Esophagus muscularis mucosa (tissue), 4 donors: Measurements from ENCODE around the gene MAFG. TPM values are rescaled to one million over a fixed set of nuclear protein-coding genes. Genes with fewer than 3 reads are reported as not detected.

Experiments
- DNase-seq: peaks from one replicate; pipeline ENCODE4 v3.0.0-alpha.2; 2017; ENCODE audit errors: extremely low spot score
- H3K27ac ChIP-seq, 4 donors: fragments of 200-600 bp; sonication (generic); replicated peaks in 1 of 4; 1 replicate in 3 of 4; 2 replicates in 1 of 4; pipeline ENCODE4 v1.5.1; 2016 to 2019; ENCODE audit warnings: mild to moderate bottlenecking in 1 of 4
- H3K27me3 ChIP-seq, 4 donors: fragments of 200-600 bp; sonication (generic); one replicate each; pipeline versions ENCODE4 v1.5.1 to v1.6.0; 2016 to 2019
- H3K36me3 ChIP-seq, 4 donors: fragments of 200-600 bp; sonication (generic); one replicate each; pipeline ENCODE4 v1.5.1; 2016 to 2019
- H3K4me1 ChIP-seq, 4 donors: fragments of 200-600 bp; sonication (generic); one replicate each; pipeline ENCODE4 v1.5.1; 2016 to 2019
- H3K4me3 ChIP-seq, 4 donors: fragments of 200-600 bp; sonication (generic); 1 replicate in 2 of 4; 2 replicates in 2 of 4; pipeline ENCODE4 v1.5.1; 2016 to 2019; ENCODE audit warnings: mild to moderate bottlenecking in 4 of 4, moderate library complexity in 1 of 4
- H3K9me3 ChIP-seq, 4 donors: fragments of 200-600 bp; sonication (generic); 1 replicate in 3 of 4; 2 replicates in 1 of 4; pipeline ENCODE4 v1.5.1; 2016 to 2019
- EP300 ChIP-seq: sonication (generic); formaldehyde crosslinking; IDR thresholded peaks from one replicate; pipeline ENCODE4 v1.6.1; 2017; ENCODE audit warnings: antibody characterized with exemption
- POLR2A ChIP-seq: fragments of 450-650 bp; IDR thresholded peaks from one replicate; pipeline ENCODE4 v1.6.1; 2017; ENCODE audit warnings: antibody characterized with exemption, moderate library complexity, mild to moderate bottlenecking, low read depth
- POLR2AphosphoS5 ChIP-seq, 2 donors: sonication (generic); formaldehyde crosslinking; IDR thresholded peaks; one replicate each; pipeline ENCODE4 v1.6.1; 2017; ENCODE audit warnings: antibody characterized with exemption in 2 of 2
- WGBS: methylation state at CpG from one replicate; pipeline ENCODE4 v1.1.5; 2018; 5-methylcytosine and 5-hydroxymethylcytosine counted together
- intact Hi-C: fragments of 100-400 bp; cut with DNase I; formaldehyde crosslinking; loops from one replicate; pipeline ENCODE4 v1.15.1; 2023
- total RNA-seq, 4 donors: library from RNA; depleted of rRNA; stranded (reverse); fragments of >200 nt; gene quantifications; one replicate each; pipeline versions ENCODE4 v1.1.0 to v1.2.1, GENCODE V29; 2016
- TF ChIP-seq, protein P1 (sequence below), 3 experiments: fragments of 200-600 bp in 2 of 3; fragments of 450-650 bp in 1 of 3; sonication (generic) in 2 of 3; IDR thresholded peaks; one replicate each; pipeline ENCODE4 v1.5.1; 2017 to 2019; ENCODE audit warnings: antibody characterized with exemption in 3 of 3, mild to moderate bottlenecking in 2 of 3, moderate library complexity in 1 of 3

MAFG gene
- total RNA-seq, 4 donors from 2014 or later = 23.7 to 41.7 (median 33.6) TPM

DNA sequence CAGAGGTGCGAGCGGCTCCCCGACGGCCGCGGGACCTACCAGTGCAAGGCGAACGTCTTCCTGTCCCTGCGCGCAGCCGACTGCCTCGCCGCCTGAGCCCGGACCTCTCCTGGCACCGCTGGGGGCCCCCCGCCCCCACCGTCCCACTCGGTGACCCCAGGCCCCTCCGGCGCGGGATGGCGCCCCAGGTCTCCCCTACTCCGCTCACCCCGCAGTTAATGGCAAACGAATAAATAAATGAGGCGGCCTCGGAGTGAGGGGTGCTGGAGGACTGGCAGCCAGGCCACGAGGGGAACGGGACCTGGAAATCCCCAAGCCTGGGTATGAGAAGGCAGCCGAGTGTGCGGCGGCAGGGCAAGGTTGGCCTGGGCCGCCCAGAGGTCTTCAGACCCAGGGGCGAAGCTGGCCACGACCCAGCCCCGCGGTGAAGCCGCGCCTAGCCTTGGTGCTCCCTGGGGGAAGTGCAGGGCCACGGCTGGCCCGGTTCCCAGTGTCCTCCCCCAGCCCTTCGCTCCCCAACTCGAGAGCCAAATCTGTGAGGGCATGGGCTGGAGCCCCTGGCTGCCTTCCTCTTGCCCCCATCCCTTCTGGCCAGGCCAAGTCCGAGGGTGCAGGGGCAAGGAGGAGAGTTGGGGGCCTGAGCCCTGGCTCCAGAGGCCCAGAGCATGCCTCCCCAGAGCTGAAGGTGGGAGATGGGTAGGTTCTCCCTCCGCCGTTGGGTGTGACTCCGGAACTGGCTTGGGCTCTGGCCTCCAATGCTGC is 24.7 kb downstream of the MAFG start:
- peaks cover 8 to 18% (median 16%) of the 10 kb centered on the region in 4 donors for H3K4me1 ChIP-seq
- H3K36me3 ChIP-seq = peaks cover 22 to 72% (median 56%) of the 10 kb centered on the region in 4 donors
- no peaks in the 10 kb centered on the region for H3K9me3 ChIP-seq
- peak overlapping the region; percentile 46 to 57 (median 48) for H3K4me3 ChIP-seq
- no peak for TF ChIP-seq POLR2A
- TF ChIP-seq POLR2AphosphoS5 (IDR thresholded peaks at IDR 0.05) = no peak
- TF ChIP-seq EP300 = no peak
- TF ChIP-seq, protein P1, sequence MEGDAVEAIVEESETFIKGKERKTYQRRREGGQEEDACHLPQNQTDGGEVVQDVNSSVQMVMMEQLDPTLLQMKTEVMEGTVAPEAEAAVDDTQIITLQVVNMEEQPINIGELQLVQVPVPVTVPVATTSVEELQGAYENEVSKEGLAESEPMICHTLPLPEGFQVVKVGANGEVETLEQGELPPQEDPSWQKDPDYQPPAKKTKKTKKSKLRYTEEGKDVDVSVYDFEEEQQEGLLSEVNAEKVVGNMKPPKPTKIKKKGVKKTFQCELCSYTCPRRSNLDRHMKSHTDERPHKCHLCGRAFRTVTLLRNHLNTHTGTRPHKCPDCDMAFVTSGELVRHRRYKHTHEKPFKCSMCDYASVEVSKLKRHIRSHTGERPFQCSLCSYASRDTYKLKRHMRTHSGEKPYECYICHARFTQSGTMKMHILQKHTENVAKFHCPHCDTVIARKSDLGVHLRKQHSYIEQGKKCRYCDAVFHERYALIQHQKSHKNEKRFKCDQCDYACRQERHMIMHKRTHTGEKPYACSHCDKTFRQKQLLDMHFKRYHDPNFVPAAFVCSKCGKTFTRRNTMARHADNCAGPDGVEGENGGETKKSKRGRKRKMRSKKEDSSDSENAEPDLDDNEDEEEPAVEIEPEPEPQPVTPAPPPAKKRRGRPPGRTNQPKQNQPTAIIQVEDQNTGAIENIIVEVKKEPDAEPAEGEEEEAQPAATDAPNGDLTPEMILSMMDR (IDR thresholded peaks at IDR 0.05) = no peak
- 45% methylated on average over 14 of the region's 47 CpGs for WGBS
- no peak overlapping the region for H3K27ac ChIP-seq
- intact Hi-C loops = no loop called here
- DNase-seq = no peak
- H3K27me3 ChIP-seq = peaks cover 0 to 25% (median 8%) of the 10 kb centered on the region in 4 donors

DNA sequence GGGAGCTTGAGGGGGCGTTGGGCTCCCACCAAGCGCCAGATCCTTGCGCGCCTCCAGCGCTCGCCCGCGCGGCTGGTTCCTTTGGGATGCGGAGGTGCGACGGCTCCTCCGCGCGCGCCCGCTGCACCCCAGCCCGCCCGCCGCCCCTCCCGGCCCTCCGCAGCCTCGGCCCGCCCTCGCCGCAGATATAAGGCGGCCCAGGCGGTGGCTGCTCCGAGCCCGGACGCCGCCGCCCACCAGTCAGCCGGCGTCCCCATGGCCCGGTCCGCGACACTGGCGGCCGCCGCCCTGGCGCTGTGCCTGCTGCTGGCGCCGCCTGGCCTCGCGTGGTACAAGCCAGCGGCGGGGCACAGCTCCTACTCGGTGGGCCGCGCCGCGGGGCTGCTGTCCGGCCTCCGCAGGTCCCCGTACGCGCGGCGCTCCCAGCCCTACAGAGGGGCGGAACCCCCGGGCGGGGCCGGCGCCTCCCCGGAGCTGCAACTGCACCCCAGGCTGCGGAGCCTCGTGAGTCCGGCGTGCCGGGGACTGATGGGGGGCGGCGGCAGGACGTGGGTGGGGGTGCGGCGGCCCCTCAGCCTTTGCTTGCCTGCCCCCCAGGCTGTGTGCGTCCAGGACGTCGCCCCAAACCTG is 25.4 kb downstream of the MAFG start, which contains the start of gene NPB:
NPB (plus strand) TSS at position 216 of the 630 bp plus-strand sequence; CDS start at position 256, 40 bp downstream.
- Histone ChIP-seq H3K9me3 (no peaks in the 10 kb centered on the region), H3K4me3 (peak within 1 kb of the TSS; percentile 46 to 57 (median 48)), H3K4me1 (peaks cover 8 to 18% (median 16%) of the 10 kb centered on the region in 4 donors), H3K27me3 (peaks cover 0 to 25% (median 8%) of the 10 kb centered on the region in 4 donors), H3K27ac (no peak within 1 kb of the TSS), H3K36me3 (peaks cover 28 to 72% (median 56%) of the 10 kb centered on the region in 4 donors)
- DNase-seq = no peak
- intact Hi-C loops = no loop called here
- TF ChIP-seq POLR2A (no peak), EP300 (no peak), POLR2AphosphoS5 (IDR thresholded peaks at IDR 0.05) (no peak)
- TF ChIP-seq, protein P1 (IDR thresholded peaks at IDR 0.05) = no peak
- WGBS = no CpG with 5 or more reads among the region's 79 CpGs

DNA sequence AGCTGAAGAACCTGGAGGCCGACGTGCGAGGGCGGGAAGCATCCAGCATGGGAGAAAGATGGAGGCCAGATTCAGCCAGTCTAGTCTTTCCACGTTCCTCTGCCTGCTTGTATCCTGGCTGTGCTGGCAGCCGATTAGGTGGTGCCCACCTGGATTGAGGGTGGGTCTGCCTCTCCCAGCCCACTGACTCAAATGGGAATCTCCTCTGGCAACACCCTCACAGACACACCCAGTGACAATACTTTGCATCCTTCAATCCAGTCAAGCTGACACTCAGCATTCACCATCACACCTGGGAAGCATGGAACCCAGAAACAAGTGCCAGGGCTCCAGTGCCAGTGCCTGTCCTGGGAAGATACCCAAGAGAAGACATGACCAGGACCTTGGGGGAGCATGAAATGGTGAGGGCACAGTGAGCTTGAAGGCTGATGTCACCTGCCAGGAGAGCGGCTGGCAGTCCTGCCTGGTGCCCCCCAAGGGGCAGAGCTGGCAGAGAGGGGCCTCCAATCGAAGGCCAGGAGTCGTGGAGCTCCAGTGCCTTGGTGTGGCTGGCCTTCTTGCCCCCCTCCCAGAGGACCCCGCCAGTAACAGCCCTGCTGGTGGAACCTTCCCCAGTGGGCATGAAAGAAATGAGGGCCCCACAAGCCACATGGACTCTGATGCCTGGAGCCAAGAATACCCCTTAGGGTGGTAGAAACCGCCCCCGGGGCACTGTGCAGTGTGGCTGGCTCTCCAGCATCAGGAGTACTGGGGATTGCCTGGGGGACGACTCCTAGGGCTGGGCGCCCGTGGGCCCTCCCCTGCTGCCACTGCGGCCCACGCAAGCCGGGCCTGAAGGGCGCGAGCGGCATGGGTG is 26.1 kb downstream of the MAFG start:
- Histone ChIP-seq H3K4me1 (peaks cover 8 to 18% (median 16%) of the 10 kb centered on the region in 4 donors), H3K27ac (no peak overlapping the region), H3K4me3 (peak overlapping the region; percentile 46 to 57 (median 48)), H3K27me3 (peaks cover 0 to 25% (median 8%) of the 10 kb centered on the region in 4 donors), H3K36me3 (peaks cover 32 to 72% (median 59%) of the 10 kb centered on the region in 4 donors), H3K9me3 (no peaks in the 10 kb centered on the region)
- DNase-seq = no peak
- 88% methylated on average over 9 of the region's 21 CpGs for WGBS
- intact Hi-C loops = no loop called here
- TF ChIP-seq POLR2AphosphoS5 (IDR thresholded peaks at IDR 0.05) = no peak
- TF ChIP-seq EP300 = no peak
- TF ChIP-seq, protein P1 (IDR thresholded peaks at IDR 0.05) = no peak
- no peak for TF ChIP-seq POLR2A

DNA sequence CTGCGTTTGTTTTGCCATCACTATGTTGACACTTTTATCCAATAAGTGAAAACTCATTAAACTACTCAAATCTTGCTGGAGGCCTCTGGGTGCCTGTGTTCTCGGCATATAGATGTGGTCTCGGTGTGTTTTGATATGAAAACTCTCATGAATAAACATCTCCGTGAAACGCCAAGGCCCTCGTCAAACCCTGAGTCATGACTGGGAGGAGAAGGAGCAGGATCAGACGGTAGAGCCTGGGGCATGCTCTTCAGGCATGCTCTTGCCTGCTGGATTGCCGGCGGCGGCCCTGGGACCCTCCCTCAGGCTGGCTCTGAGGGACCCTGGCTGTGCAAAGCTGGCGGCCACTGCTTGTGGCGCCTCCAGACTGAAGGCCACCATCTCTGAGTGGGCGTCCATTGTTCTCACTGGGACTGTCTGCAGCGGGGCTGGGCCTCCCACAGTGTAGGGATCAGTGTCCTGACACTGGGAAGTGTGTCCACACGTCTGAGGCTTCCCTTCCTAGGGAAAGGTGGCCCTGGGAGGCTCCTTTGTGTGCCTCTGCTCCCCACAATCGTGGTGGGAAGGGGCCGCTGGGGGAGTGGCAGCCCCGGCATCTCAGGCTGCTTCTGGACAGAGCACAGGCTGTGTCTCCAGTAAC is 27.2 kb downstream of the MAFG start:
- no peak overlapping the region for H3K27ac ChIP-seq
- TF ChIP-seq, protein P1 (IDR thresholded peaks at IDR 0.05) = no peak
- no peak for TF ChIP-seq POLR2AphosphoS5 (IDR thresholded peaks at IDR 0.05)
- TF ChIP-seq POLR2A = no peak
- TF ChIP-seq EP300 = no peak
- H3K36me3 ChIP-seq = peaks cover 36 to 72% (median 68%) of the 10 kb centered on the region in 4 donors
- no peak for DNase-seq
- H3K4me1 ChIP-seq = peaks cover 8 to 18% (median 16%) of the 10 kb centered on the region in 4 donors
- H3K27me3 ChIP-seq = peaks cover 0 to 25% (median 8%) of the 10 kb centered on the region in 4 donors
- H3K4me3 ChIP-seq = no peak overlapping the region
- WGBS = 83% methylated on average over 17 of the region's 18 CpGs
- no peaks in the 10 kb centered on the region for H3K9me3 ChIP-seq
- intact Hi-C loops = no loop called here
